NCI-H2081 (cell line): ENCODE measurements around the gene ATP5MC2.
"Not testable (repeated sequence)": the region's sequence is repeated elsewhere in the genome, so short reads cannot be mapped to it uniquely, and the experiment has no call there.

ENCODE experiments used
- DNase-seq, 2 experiments: peaks; one replicate each; lab custom pipeline; 2025; lab: John Stamatoyannopoulos, UW

The ATP5MC2 gene

DNA sequence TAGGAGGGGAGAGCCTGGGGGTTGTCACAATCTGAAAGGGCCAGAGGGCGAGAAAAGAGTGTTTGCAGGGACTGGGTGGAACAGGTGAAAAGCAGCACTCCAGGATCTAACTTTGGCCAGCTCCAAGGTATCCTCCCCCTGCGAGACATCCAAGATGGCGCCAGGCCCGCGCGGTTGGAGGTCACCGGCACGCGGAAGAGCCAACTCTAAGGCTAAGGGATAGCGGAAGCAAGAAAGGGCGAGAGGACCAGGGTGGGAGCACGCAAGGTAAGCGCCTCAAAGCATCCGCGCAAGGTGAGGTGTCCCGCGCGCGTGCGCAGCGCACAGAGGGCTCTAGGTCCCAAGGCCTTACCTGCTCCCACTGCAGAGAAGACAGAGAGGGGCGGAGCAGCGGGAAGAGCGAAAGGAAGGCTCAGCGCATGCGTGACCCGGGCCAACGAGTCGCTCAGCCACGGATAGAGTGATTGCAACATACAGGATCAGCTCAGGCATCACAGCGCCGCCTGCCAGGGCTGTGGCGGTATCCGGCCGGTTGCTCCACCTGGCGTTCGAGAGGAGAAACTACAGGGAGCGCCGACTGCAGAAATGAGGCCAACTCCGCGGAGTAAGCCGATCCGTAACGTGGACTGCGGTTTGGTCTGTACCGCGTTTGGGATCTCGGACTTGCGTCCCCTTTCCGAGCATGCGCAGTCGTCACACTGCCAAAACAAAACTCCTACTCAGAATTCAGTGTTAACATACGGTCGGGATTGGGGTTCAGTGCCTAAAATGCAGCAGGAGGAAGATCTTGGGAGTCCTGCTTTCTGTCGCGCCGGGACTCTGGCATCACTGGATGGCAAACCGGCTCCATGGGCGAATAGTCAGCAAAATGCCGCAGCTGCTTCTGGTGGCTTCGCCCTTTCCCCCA is at the start of gene ATP5MC2:
ATP5MC2 (minus strand) TSS at position 383 of the 907 bp plus-strand sequence. CDS start 3,469 bp downstream, outside the sequence.
- DNase-seq, result peak; percentile 98

DNA sequence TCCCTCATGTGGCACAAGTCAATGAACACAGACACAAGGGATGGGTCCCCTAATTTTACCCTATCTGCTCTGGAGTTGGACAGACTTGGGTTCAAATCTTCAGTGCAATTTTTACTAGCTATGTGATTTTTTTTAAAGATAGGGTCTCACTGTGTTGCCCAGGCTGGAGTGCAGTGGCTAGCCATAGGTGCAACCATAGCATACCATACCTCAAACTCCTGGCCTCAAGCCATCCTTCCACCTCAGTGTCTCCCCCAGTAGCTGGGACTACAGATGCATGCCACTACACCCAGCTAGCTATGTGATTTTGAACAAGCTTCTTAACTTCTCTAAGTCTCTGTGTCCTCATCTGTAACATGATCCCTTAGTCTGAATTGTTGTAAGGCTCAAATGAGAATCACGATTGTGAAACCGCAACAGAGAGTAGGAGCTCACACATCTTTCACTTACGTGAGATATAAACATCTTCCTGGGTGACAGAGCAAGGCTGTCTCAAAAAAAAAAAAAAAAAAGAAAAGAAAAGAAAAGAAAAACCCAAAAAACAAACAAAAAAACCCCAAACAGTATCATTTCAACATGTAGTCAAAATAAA is 46.7 kb upstream of the ATP5MC2 start:
- no peak for DNase-seq

DNA sequence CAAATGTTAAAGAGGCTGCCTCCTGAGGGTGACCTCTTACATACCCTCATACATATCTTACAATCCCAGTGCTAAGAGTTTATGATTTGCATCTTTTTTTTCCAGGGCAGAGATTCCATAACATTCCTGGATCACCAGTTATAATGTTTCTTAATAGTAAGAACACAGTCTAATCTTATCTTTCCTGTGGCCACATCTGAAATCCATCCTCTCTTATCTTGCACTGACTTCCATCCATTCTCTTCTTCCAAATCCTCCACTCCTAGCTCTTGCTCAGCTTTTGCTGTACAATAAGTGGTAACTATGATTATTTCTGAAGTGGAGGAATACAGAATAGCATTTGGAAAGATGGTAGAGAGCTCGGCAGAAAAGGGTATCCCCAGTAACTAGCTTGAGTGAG is 45.1 kb upstream of the ATP5MC2 start:
- no peak for DNase-seq

DNA sequence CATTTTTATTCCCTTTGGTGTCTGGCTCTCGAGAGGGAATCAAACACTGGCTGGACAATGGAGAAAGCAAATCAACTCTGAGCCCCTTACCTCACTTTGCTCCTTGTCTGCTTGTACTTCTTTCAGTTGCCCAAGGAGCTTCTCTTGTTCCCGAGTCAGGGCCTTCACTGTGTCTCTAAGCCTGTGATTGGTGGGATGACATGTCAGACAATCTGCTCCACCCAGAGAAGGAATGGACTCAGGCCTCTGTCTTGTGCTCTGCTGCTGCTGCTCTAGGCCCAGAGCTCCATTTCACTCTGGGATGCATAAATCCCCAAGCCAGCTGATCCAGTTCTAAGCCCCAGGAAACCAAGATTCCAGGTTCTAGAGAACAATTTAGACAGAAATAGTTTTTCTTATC is 43.8 kb upstream of the ATP5MC2 start:
- DNase-seq, result no peak

DNA sequence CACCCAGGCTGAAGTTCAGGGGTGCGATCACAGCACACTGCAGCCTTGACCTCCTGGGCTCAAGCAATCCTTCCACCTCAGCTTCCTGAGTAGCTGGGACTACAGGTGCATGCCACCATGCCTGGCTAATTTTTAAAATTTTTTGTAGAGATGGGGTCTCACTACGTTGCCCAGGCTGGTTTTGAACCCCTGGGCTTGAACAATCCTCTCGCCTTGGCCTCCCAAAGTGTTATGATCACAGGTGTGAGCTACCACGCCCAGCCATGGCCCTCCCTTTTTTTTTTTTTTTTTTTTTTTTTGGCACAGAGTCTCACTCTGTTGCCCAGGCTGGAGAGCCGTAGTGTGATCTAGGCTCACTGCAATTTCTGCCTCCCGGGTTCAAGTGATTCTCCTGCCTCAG is 42.7 kb upstream of the ATP5MC2 start:
- not testable (repeated sequence) for DNase-seq

DNA sequence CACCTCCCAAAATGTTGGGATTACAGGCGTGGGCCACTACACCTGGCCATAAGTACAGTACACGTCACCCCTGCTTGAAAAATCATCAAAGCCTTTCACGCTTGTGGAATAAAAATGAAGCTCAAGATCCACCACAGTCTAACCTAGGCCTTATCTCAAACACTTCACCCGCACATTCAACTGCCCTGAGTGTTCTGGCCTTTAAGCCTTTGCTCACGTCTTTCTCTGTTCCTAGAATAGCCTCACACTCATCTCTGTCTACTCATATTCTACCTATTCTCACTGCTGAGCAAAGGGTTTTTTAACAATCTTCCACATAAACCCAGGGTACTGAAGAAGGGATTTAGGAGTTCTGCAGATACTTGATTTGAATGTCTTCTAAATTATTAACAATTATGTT is 41.4 kb upstream of the ATP5MC2 start:
- no peak for DNase-seq

DNA sequence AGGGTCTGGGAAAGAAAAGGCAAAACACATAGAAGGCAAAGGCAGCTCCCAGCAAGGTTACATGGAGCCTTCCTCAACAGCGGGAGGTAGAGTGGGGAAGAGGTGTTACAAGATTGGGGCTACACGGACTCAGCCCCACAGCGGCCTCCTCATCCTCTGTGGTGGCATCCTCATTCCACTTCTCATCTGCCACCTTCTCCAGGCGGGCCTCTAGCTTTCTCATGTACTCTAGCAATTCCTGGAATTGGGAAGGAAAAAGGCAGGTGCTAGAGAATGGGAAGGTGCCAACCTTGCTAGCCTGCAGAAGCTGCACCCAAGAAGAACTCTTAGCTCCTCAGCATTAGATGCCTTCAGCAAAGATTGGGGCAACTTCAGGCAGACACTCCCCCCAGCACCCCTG is 38.1 kb upstream of the ATP5MC2 start:
- no peak for DNase-seq

DNA sequence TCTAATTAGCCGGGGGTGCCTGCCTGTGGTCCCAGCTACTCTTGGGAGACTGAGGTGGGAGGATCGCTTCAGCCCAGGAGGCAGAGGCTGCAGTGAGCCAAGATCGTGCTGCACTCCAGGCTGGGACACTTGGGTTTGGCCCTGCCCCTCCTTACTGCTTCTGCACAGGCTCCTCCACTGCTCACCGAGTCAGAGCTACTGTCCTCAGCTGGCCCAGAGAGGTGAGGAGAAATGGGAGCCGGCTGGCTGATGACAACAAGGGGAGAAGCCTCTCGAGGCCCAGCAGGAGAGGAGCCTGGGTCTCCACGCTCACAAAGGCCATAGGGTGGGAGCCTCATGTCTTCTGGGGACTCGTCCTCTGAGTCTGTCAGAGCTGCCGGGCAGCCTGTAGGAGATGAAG is 37.6 kb upstream of the ATP5MC2 start:
- DNase-seq, result no peak

DNA sequence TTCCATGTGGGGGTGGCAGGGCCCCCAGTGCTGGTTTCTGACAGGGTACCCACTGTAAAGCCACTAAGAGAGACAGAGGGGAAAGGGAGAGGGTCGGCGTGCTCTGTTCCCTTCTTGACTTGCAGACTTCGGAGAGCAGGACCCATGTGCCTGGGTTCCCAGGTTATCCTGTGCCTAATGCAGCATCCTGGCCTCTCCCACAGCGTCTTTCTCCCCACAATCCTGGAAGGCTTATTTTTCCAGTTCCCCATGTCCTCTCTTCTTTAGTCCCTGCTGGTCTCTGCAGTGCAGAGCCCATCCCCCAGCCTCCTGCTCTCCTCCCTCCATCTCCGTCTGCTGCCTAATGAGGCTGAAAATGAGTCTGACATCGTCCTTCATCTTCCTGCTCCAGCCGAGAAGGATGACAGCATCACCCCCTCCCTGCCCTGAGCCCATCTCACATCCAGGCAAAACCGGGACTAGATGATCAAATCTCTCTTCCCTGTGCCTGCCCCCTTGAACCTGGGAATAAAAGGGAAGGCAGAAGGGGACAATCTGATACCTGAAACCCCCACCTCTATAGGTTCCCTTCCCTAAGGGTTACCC is 36.3 kb upstream of the ATP5MC2 start:
- no peak for DNase-seq

DNA sequence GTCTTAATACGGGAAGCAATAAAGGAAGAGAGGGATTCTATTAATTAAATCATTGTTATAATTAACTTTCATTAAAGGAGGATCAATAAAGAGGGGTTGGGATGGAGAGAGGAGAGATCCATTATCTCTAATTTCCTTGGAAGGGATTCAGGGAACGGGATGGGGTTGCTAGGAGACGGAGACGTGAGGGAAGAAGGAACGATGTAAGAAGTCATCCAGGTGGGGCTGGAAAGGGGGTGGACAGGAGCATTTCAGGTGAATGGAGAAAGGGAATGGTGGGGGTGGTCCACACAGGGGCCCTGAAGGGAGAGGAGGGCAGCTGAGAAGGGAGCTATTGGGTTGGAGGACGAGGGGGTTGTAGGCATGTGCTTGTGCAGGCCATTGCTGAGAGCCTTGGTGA is 34.2 kb upstream of the ATP5MC2 start:
- DNase-seq, result no peak

DNA sequence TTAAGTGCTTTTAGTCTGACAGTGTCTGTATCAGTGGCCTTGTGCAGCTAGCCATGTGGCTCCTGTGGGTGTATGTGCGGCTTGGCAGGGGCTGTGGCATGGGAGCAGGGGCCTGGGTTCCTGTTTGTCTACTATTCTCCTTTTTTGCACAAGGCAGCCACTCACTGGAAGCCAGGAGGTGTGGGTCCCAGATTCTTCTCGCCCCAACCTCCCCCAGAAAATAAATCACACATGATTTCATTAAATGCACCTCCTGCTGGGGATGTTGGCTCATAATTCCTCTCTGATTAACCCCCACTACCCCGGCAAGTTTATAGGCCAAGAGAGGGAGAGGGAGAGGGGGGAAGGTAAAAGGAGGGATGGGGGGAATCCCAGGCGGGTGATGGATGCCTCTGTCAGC is 33.8 kb upstream of the ATP5MC2 start:
- no peak for DNase-seq

DNA sequence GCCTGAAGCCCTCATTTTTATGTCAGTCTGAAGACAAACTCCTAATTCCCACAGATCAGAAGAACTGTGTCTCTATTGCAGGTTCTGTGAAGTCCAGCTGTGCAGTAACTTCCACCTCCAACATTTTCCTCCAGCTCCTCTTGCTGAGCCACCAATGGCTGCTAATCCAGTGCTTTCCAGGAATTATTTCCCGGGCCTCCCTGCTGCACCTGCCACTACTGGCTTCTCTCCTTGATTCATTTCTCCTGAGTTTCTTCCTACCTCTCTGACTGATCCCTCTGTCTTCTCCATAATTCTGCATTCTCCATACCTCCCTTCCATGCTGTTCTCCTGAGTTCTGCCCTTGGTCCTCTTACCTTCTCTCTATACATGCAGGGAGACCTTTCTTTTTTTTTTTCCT is 30.2 kb upstream of the ATP5MC2 start:
- no peak for DNase-seq

DNA sequence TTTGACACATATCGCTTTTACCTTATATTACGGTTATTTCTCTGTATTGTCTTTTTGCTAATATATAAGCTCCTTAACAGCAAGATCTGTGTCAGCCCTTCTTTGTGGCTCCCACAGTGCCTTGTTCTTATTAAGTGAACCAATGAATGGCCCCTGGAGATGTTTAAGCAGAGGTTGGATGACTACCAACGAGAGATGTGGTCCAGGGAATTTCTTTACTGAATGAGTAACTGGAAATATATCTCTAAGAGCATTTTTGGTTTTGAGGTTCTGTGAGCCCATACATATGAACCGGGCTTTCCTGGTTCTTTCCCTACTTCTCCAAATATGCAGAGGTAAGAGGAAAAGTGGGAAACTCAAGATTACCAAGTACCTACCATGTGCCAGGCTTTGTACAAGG is 27.9 kb upstream of the ATP5MC2 start:
- DNase-seq, result no peak

DNA sequence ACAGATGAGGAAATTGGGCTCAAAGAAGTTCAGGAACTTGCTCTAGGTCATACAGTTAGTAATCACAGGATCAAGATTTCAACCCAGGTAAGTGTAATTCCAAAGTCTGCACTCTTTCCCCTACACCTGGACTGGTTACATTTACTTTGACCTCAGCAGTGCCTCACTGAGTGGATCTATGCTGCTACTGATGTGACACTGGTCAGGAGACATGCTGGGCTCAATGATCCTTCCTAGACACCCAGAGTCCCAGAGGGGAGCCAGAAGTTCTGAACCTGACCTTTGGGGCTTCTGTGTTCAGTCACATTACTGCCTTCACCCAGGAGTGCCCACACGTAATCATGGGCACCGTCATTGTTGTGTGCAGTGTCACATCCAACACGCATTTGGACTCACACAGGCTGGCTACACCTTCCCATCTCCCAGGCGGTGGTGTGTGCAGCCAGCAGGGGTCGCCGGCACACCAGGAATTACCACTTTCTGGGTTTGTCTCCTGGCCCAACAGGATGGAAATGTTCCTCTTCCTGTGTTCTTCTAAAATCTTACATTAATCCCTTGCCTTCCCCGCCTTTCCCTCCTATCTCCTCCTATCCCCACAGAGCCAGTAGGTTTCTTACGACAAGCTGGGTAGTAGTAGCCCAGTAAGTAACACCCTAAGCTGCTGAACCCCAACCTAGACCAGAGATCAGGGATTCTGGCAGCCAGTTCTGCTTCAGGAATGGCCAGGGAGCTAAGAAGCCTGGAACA is 25.8 kb upstream of the ATP5MC2 start:
- peak; percentile 59 to 66 for DNase-seq

DNA sequence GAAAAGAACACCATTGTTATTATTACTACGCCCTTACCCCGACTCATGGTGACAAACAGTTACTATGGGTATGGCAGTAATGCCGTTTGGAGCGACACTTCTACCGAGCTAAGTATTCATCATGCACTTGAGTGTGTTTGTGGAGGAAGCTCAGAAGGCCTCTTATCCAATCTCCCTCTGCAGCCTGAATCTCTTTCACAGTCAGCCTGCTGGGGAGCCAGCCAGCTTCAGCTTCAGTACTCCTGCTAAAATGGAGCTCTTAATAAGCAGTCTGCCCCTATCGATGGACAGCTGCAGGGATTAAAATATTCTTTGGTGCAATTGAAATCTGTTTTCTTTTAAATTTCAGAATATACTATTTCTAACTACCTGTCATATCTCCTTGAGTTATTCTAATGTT is 24.7 kb upstream of the ATP5MC2 start:
- no peak for DNase-seq

DNA sequence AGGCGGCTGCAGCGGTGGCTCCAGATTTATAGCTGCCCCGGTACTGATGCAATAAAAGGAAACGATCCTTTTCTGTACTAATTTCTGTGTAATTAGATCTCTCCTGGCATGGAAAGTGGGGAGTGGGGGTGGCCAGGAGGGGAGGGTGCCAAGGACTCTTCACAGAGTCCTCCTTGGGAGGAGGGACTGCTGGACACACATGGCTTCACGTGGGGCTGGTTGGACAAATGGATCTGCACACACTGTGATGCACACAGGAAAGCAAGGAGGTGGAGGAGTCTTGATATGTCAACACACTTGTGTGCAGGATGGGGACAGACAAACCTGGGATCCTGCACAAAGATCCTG is 23.8 kb upstream of the ATP5MC2 start:
- no peak for DNase-seq

DNA sequence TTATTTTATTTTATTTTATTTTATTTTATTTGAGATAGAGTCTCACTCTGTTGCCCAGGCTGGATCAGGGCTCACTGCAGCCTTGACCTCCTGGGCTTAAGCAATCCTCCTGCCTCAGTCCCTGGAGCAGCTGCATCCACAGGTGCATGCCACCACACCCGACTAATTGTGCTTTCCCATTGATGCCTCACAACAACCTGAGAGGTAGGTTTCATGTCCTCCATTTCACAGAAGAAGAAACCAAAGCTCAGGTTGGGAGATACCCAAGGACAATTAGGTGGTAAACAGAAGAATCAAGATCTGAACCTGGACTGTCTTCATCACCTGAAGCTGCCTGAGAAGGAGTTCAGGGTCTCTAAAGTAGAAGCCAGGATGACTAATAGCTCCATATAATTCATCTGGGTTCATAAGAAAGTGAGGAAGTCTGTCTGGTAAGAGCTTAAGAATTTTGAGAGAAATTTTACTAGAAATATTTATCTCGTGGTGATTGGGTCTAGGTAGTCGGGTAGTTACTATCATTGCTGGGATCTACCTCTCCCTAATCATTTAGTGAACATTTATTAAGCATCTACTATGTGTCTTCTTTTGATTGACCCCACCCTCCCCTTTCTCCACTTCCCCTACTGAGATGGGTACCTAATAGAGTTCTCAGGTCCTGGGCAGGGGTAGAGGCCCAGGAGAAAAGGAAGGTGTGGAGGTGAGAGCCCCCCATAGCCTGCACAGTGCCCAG is 23.2 kb upstream of the ATP5MC2 start:
- no peak for DNase-seq

DNA sequence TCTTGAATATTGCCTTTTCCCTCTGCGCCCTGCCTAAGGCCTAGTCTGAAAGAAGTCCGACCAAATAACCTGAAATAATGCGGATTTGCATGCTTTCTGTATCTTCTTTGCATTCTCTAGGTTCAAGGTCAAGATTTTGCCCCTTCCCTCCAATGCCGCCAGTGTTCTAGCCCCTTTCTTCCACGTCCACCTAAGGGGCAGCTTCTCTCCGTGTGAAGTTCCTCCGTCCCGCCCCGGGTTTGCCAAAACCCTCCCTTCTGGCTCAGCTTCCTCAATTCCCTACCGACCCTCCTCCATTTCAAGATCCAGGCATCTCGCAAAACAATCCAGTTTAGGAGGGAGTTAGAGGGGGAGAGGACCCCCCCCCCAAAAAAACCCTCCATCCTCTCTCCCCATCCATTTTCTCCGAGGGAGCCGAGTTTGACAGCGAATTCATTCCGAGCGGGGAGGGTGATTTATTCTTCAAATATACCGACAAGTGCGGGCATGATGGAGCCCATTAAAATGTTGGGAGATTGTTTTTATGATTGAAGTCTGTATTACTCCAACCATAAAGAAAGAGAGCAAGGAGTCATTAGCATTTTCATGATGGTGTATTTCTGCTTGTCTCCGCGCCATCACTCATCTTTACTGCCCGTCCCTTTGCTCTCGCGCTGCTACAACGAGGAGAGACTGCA is 20.9 kb upstream of the ATP5MC2 start:
- no peak for DNase-seq

DNA sequence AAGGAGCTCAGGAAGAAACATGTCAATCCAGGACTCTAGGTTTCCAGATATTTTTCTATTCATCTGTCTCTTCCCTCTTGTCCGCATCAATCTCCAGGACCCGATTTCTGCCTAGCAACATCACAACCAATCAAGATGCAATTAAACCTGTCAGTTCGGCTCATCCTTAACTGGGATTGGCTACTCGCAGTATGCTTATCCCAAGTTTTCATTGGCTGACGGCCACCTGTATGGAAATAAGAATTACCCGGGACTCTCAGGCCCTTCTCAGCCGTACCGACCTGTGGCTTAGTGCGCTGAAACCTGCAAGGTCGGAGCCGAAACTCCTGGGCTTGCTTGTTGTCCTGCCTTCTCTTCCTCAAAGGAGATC is 20.4 kb upstream of the ATP5MC2 start:
- peak; percentile 82 to 89 for DNase-seq

DNA sequence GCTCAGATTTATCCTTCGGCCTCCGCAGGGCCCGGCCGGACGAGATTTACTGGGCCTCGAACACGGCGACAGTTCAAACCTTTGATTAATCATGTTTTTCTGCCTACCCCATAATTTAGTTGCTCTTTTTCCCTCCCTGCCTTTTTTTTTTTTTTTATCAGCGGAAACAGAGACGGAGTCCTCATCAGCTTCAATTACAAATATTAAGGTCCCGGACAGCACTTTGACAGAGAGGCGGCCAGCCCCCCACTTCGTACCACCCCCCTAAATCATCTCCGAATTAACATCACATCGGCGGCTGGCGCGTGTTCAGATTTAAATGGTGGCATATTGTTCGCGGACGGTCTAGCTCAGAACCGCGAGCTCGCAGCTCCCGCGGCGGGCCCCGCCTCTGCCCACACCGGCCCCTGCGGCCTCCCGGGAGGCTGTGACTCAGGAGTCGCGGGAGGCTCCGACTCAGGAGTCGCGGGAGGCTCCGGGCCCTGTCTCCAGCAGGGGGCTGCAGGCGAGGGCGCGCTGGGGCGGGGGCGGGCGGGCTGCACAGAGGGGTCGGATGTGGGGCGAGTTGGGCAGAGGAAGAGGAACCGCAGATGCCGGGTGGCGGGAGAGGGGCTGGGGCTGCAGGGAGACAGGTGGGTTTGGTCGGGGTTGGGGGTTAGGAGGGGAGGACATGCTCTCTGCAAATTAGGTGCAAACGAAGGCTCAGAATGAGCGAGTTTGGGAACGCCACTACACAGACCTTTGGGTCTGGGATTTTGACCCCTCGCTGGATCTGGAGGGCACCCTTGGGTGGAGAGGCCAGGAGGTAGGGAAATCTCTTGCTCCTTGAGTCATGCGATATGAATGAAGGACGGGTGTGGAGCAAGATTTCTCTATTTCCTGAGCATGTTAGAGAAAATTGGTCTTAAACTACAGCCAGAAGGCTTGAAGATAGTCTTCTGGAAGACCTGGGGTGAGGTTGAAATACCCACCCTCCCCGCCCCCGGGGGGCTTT is 19.6 kb upstream of the ATP5MC2 start:
- no peak for DNase-seq
